ENCODE results near the gene PPFIA2. TPM values are rescaled to one million over a fixed set of nuclear protein-coding genes. Genes with fewer than 3 reads are reported as not detected.
"Not testable (repeated sequence)": the region's sequence is repeated elsewhere in the genome, so short reads cannot be mapped to it uniquely, and the experiment has no call there.

PPFIA2 gene
- polyA plus RNA-seq, 1 donor from 2014 or later: not detected

DNA sequence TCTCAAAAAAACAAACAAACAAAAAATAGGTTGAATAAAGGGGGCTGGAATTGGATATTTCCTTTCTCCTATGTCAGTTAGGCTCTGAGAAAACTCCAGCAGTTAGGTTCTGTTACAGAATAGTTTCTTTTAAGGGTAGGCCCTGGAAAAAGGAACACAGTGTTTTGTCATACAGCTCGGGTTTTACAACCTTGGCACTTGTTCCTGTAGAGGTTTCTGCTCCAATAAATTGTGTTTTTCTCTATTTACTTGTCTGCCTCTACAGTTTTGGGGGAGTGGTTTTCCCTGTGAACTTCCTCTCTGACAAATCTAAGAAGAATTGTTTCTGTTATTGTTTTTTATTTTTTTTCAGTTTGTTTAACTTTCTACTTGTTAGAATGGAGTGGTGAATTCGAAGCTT, 513.7 kb downstream of the PPFIA2 start:
- no peak overlapping the region for H3K4me3 Mint-ChIP-seq
- no peaks in the 10 kb centered on the region for H3K4me1 Mint-ChIP-seq
- H3K9me3 Mint-ChIP-seq: peaks cover 0 to 10% (median 2%) of the 10 kb centered on the region in 3 donors
- H3K36me3 Mint-ChIP-seq: no peaks in the 10 kb centered on the region
- no peaks in the 10 kb centered on the region for H3K27me3 Mint-ChIP-seq
- H3K27ac Mint-ChIP-seq: no peak overlapping the region

DNA sequence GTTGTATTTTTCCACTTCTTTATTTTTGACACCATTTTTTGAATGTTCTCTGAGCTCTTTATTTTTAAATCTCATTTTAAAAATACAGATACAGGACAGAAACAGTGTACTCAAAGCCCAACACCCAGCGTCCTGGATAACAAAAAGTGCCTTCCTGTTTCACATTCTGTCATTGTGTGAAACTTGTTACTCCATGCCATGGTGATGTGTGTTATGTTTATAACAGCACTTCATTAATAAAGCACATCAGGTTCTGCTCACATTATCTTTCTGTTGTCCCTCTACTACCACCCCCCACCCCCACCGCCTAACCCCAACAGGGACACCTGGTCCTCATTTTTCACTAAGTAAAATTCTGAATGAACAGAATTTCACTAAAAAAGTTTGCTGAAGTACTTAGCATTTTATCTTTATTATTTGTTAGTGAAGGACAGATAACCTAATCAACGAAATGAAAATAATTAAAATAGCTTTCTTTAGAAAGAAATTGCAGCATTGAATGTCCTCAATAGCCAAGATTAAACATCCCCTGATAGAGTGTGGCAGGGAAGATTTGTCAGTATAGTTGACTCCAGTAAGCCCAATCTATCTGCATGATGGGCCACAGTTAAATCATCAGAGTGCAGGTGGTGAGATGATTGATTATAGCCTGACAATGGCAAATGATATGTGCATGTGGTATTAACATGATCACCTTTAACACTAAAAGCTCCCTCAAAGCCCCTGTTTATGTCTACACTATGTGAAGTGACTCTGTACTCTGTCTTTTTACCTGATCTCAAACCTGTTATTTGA, 527.4 kb downstream of the PPFIA2 start:
- Mint-ChIP-seq H3K4me3 (no peak overlapping the region), H3K27ac (no peak overlapping the region), H3K36me3 (peaks cover 1% of the 10 kb centered on the region), H3K4me1 (no peaks in the 10 kb centered on the region), H3K9me3 (peaks cover 0 to 2% (median 0%) of the 10 kb centered on the region in 3 donors), H3K27me3 (no peaks in the 10 kb centered on the region)

DNA sequence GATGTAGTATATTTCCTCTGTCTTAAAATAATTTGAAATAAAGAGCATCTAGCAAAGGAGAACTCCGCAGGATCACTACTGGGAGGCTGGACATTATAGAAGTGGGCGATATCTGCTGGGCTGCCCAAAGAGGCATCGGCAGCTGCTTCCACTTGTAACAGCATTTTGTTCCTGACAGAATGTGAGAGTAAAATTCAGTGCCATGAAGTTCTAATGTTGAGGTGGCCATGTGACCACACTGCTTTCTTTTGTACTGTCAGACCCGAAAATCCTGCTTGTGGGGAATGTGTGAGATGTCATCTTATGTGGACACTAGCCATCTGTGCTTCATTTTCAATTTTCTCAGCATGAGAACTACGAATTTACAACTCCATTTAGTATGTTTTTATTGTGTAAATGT, 529.4 kb downstream of the PPFIA2 start:
- H3K4me1 Mint-ChIP-seq: no peaks in the 10 kb centered on the region
- H3K9me3 Mint-ChIP-seq: peaks cover 0 to 9% (median 2%) of the 10 kb centered on the region in 3 donors
- H3K4me3 Mint-ChIP-seq: no peak overlapping the region
- H3K27ac Mint-ChIP-seq: no peak overlapping the region
- no peaks in the 10 kb centered on the region for H3K27me3 Mint-ChIP-seq
- peaks cover 1% of the 10 kb centered on the region for H3K36me3 Mint-ChIP-seq

GRCh38 chr12:81224626-81225025, 534.5 kb downstream of the PPFIA2 start:
- Mint-ChIP-seq H3K4me3 (no peak overlapping the region), H3K27me3 (no peaks in the 10 kb centered on the region), H3K4me1 (no peaks in the 10 kb centered on the region), H3K27ac (no peak overlapping the region), H3K36me3 (peaks cover 1% of the 10 kb centered on the region), H3K9me3 (peaks cover 0 to 9% (median 2%) of the 10 kb centered on the region in 3 donors)

- peaks cover 0 to 9% (median 2%) of the 10 kb centered on the region in 3 donors for H3K9me3 Mint-ChIP-seq
- no peak overlapping the region for H3K4me3 Mint-ChIP-seq
- no peak overlapping the region for H3K27ac Mint-ChIP-seq
- peaks cover 1% of the 10 kb centered on the region for H3K36me3 Mint-ChIP-seq
- H3K4me1 Mint-ChIP-seq: no peaks in the 10 kb centered on the region
- H3K27me3 Mint-ChIP-seq: no peaks in the 10 kb centered on the region
Observed at GRCh38 chr12:81222846-81223592, 536.1 kb downstream of the PPFIA2 start.

DNA sequence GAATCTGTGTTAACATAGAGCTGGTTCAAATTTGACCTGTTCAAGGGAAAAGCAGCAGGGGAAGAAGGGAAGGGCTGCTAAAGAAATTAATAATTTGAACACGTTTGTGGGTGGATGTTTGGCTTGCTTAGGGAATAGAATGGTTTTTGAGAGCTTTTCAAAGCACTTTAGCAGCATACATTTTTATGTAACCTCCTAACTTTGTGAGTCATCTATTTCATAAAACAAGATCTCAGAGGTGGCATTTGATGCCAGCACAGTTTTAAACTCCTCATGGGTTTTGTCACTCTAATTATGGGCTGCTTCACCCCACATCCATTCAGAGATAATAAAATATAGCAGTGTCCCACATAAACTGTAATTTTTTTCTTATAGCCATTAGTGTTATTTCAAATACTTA, 537.5 kb downstream of the PPFIA2 start:
- Mint-ChIP-seq H3K27me3 (no peaks in the 10 kb centered on the region), H3K4me1 (no peaks in the 10 kb centered on the region), H3K27ac (no peak overlapping the region), H3K4me3 (no peak overlapping the region), H3K36me3 (no peaks in the 10 kb centered on the region), H3K9me3 (peaks cover 0 to 8% (median 2%) of the 10 kb centered on the region in 3 donors)

GRCh38 chr12:81216739-81217138, 542.4 kb downstream of the PPFIA2 start:
- no peaks in the 10 kb centered on the region for H3K27me3 Mint-ChIP-seq
- H3K4me1 Mint-ChIP-seq: no peaks in the 10 kb centered on the region
- no peak overlapping the region for H3K4me3 Mint-ChIP-seq
- H3K36me3 Mint-ChIP-seq: no peaks in the 10 kb centered on the region
- H3K27ac Mint-ChIP-seq: no peak overlapping the region
- peaks cover 0 to 4% (median 2%) of the 10 kb centered on the region in 3 donors for H3K9me3 Mint-ChIP-seq

DNA sequence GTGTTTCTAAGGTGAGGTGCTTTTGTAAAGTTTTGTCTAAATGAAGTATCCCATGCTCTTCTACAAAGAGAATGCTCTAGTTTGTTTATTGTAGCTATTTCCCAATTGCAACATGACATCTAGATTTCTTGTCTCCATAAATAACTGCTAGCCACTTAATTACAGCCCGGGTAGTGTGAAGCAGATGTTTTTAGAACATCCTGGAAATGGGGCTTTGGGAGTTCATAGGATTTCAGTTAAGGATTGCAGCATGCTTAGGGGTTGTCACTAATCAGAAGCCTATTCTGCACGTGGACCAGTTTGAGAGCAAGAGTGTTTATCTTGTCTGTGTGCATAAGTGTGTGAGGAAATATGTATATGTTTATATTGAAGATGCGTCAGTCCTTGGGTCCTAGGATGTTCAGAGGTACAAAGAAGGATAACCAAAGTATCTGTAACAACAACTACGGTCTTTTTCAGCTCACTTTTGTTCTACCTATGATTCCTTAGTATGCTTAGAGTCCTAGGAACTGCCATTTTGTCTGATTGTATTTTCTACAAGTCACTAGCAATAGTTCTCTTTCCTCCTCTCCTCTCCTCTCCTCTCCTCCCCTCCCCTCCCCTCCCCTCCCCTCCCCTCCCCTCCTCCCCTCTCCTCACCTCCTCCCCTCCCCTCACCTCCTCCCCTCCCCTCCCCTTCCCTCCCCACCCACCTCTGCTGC, 546.0 kb downstream of the PPFIA2 start:
- H3K27me3 Mint-ChIP-seq: no peaks in the 10 kb centered on the region
- no peaks in the 10 kb centered on the region for H3K36me3 Mint-ChIP-seq
- no peaks in the 10 kb centered on the region for H3K4me1 Mint-ChIP-seq
- H3K4me3 Mint-ChIP-seq: no peak overlapping the region
- H3K27ac Mint-ChIP-seq: no peak overlapping the region
- peaks cover 0 to 4% (median 3%) of the 10 kb centered on the region in 3 donors for H3K9me3 Mint-ChIP-seq

- Mint-ChIP-seq H3K4me1 (no peaks in the 10 kb centered on the region), H3K4me3 (no peak overlapping the region), H3K36me3 (no peaks in the 10 kb centered on the region), H3K27me3 (no peaks in the 10 kb centered on the region), H3K9me3 (peaks cover 0 to 9% (median 4%) of the 10 kb centered on the region in 3 donors), H3K27ac (no peak overlapping the region)
Observed at GRCh38 chr12:81211306-81211705, 547.8 kb downstream of the PPFIA2 start.

DNA sequence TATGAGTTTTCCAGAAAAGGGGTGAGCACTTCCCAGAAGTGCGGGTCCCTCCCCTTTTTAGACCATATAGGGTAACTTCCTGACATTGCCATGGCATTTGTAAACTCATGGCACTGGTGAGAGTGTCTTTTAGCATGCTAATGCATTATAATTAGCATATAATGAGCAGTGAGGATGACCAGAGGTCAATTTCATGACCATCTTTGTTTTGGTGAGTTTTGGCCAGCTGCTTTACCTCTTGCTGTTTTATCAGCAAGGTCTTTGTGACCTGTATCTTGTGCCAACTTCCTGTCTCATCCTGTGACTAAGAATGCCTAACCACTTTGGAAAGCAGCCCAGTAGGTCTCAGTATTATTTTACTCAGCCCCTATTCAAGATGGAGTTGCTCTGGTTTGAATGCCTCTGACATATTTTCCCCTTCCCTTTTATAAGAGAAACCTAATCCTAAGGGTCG, 549.4 kb downstream of the PPFIA2 start:
- H3K27me3 Mint-ChIP-seq, H3K27ac Mint-ChIP-seq, H3K4me3 Mint-ChIP-seq, H3K36me3 Mint-ChIP-seq, H3K9me3 Mint-ChIP-seq, H3K4me1 Mint-ChIP-seq: not testable (repeated sequence)

- H3K4me3 Mint-ChIP-seq: no peak overlapping the region
- H3K27me3 Mint-ChIP-seq: no peaks in the 10 kb centered on the region
- peaks cover 0 to 9% (median 6%) of the 10 kb centered on the region in 3 donors for H3K9me3 Mint-ChIP-seq
- H3K36me3 Mint-ChIP-seq: no peaks in the 10 kb centered on the region
- no peak overlapping the region for H3K27ac Mint-ChIP-seq
- H3K4me1 Mint-ChIP-seq: no peaks in the 10 kb centered on the region
Observed at GRCh38 chr12:81209012-81209411, 550.1 kb downstream of the PPFIA2 start.

GRCh38 chr12:81208187-81208911, 550.8 kb downstream of the PPFIA2 start:
- H3K4me1 Mint-ChIP-seq: no peaks in the 10 kb centered on the region
- no peaks in the 10 kb centered on the region for H3K36me3 Mint-ChIP-seq
- H3K27ac Mint-ChIP-seq: no peak overlapping the region
- H3K4me3 Mint-ChIP-seq: no peak overlapping the region
- no peaks in the 10 kb centered on the region for H3K27me3 Mint-ChIP-seq
- peaks cover 0 to 9% (median 6%) of the 10 kb centered on the region in 3 donors for H3K9me3 Mint-ChIP-seq
